COLO668 (cell line): ENCODE data around the gene DRD4.
"Not testable (repeated sequence)": the region's sequence is repeated elsewhere in the genome, so short reads cannot be mapped to it uniquely, and the experiment has no call there.

ENCODE experiments used
- DNase-seq: peaks from one replicate; lab custom pipeline; 2025; ENCODE audit not compliant: unreplicated experiment; lab: John Stamatoyannopoulos, UW

DRD4 gene

GRCh38 chr11:673866-674265 is 36.8 kb downstream of the DRD4 start:
- no peak for DNase-seq

GRCh38 chr11:674406-674805 is 37.3 kb downstream of the DRD4 start:
- DNase-seq, result no peak

- no peak for DNase-seq
These were observed 41.2 kb downstream of the DRD4 start for GRCh38 chr11:678297-678696.

- no peak for DNase-seq
These were observed 42.5 kb downstream of the DRD4 start for GRCh38 chr11:679271-680207.

- DNase-seq, result no peak
These were observed 43.4 kb downstream of the DRD4 start for GRCh38 chr11:680476-680875.

- DNase-seq, result no peak
These were observed 43.9 kb downstream of the DRD4 start for GRCh38 chr11:680970-681369.

GRCh38 chr11:686451-687243 is 49.6 kb downstream of the DRD4 start:
- no peak for DNase-seq

GRCh38 chr11:687751-688150 is 50.7 kb downstream of the DRD4 start:
- DNase-seq, result no peak

GRCh38 chr11:688681-689080 is 51.6 kb downstream of the DRD4 start:
- DNase-seq, result no peak

- DNase-seq, result no peak
These were observed 52.6 kb downstream of the DRD4 start for GRCh38 chr11:689625-690024.

GRCh38 chr11:690244-690643 is 53.2 kb downstream of the DRD4 start:
- DNase-seq, result not testable (repeated sequence)
